Gastroesophageal sphincter (tissue), 3 donors: ENCODE data around the gene JUN.

ENCODE experiments used
- EP300 ChIP-seq: sonication (generic); formaldehyde crosslinking; IDR thresholded peaks from one replicate; pipeline ENCODE4 v1.6.1; 2017; ENCODE audit warnings: antibody characterized with exemption, mild to moderate bottlenecking
- POLR2AphosphoS5 ChIP-seq: sonication (generic); formaldehyde crosslinking; IDR thresholded peaks from one replicate; pipeline ENCODE4 v1.6.1; 2017; ENCODE audit warnings: antibody characterized with exemption
- TF ChIP-seq, protein P1 (sequence below), 4 experiments: fragments of 200-600 bp in 2 of 4; fragments of 450-650 bp in 2 of 4; sonication (generic) in 1 of 4; IDR thresholded peaks; one replicate each; pipeline ENCODE4 v1.5.1; 2017 to 2019; ENCODE audit warnings: antibody characterized with exemption in 4 of 4, mild to moderate bottlenecking in 2 of 4, moderate library complexity in 2 of 4

DNA sequence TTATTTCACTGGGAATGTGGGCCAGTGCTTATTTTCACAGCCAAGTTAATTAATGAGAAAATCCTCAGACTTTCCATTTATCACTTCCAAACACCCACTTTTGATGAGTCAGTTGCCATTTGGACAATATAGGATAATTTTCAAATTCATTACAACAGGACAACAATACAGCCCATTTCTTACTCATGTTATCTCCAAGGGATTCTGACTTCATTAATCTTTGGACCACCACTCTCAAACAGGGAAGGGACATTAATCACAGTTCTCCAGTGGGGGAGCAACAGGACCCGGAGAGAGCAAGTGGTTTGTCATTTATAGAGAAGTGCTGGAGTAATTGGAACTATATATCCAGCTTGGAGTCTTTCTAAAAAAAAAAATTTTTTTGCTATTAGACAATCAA lies 38.7 kb downstream of the JUN start:
- TF ChIP-seq EP300 (no peak), POLR2AphosphoS5 (no peak)
- TF ChIP-seq, protein P1, sequence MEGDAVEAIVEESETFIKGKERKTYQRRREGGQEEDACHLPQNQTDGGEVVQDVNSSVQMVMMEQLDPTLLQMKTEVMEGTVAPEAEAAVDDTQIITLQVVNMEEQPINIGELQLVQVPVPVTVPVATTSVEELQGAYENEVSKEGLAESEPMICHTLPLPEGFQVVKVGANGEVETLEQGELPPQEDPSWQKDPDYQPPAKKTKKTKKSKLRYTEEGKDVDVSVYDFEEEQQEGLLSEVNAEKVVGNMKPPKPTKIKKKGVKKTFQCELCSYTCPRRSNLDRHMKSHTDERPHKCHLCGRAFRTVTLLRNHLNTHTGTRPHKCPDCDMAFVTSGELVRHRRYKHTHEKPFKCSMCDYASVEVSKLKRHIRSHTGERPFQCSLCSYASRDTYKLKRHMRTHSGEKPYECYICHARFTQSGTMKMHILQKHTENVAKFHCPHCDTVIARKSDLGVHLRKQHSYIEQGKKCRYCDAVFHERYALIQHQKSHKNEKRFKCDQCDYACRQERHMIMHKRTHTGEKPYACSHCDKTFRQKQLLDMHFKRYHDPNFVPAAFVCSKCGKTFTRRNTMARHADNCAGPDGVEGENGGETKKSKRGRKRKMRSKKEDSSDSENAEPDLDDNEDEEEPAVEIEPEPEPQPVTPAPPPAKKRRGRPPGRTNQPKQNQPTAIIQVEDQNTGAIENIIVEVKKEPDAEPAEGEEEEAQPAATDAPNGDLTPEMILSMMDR (IDR thresholded peaks at IDR 0.05): no peak
